ENCODE data around the gene ATAD3C.
"Not testable (repeated sequence)": the region's sequence is repeated elsewhere in the genome, so short reads cannot be mapped to it uniquely, and the experiment has no call there.

ATAD3C gene

DNA sequence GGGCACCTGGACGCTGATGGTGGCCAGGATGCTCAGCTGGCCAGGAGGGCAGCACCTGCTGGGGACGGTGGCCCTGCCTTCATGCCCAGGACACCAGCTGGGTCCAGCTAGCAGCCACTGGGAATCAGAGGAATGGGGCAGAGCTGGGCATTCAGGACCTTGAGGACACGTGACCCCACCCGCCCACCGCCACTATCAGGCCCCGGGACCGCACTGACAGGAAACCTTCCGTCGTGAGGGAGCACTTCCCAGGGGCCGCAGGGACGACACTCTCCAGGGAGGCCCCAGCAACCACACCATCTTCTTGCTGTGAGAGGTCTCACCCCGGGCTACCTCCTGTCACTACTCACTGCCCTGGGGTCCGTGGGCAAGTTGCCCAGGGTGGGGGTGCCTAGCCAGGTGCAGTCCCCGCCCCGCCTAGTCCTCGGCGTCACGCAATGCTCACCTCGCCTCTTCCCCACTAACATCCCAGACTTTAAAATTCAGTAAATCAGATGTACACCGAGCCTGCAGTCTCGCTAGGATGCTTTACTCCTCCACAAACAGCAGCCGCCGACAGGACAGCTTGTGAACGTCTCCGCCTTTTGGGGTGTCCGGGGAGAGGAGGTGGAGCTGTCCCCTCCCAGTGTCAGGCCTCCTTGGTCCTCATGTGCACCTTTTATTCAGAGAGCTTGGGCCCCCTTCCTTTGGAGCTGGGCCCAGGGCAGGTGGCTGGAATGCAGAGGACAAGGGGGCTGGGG is 9.1 kb upstream of the ATAD3C start:
- FAIRE-seq (no peak), DNase-seq (ENCODE audit: insufficient read length, low spot score) (no peak)

DNA sequence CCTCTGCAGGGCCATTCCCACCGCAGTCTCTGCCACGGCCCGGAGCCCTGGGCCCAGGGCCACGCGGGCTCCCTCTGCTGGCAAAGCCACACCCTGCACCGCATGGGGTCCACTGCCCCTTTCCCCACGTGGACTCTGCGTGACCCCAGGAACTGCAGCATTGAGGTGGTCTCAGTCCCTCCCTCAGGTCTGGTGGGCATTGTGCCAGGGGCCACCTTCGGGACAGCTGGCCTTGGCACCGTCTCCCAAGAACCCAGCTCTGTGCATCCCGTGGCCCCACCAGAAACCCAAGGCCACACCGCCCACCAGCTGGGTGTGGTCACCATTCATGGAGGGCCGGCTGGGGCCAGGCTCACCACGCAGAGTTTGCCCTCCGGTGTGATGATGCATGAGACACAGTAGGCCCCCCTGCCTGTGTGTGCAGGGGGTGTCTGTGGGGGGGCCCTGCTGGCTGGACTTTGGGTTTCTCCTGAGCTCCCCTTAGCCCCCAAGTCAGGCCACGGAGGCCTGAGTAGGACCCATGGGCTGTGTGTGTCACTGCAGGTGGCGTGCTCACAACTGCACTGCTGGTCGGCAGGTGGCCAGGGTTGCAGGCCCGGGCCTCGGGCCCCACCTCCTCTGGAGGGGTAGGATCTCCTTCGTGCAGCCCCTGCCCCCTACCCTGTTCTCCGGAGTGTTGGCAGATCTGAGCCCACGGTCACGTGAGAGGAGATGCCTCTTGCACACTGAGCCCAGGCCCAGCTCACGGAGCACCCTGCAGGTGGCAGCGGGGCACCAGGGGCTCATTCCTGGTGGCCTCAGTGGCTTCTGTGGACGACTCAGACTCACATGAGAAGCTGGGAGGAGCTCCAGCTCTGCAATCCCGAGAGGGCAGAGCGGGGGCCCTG is 8.2 kb upstream of the ATAD3C start:
- DNase-seq (ENCODE audit: insufficient read length, low spot score) (peak; percentile 67), FAIRE-seq (no peak)

DNA sequence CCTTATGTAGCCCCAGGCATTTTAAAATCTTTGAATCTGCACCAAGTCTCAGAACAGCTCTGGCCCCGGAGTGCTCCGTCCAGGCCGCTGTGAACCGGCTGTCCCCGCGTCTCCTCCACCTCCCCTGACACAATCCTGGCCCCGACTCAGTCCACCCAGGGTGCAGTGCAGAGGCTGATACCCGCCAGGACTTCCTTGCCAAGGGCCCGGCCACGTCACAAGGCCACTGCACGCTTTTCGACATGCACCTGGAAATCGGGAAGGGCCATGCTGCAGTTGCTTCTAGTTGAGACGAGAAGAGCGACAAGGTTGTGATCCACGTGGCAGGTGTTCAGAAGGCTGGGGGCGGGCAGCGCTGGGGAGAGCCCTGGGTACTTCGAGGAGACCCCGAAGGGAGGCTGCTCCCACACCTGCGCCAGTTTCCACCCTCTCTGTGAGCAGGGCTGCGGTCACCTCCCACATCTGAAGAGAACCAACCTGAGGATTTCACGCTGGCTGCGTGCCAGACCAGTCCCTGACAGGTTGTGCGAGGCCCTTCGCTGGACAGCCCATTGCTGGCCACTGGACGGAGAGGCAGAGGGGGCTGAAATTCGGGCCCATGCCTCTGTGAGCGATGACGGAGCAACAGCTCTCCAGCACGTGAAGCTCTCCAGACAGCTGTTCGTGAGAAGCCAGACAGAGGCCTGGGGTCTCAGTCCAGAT is 7.3 kb upstream of the ATAD3C start:
- no peak for FAIRE-seq
- DNase-seq (ENCODE audit: insufficient read length, low spot score) = no peak

DNA sequence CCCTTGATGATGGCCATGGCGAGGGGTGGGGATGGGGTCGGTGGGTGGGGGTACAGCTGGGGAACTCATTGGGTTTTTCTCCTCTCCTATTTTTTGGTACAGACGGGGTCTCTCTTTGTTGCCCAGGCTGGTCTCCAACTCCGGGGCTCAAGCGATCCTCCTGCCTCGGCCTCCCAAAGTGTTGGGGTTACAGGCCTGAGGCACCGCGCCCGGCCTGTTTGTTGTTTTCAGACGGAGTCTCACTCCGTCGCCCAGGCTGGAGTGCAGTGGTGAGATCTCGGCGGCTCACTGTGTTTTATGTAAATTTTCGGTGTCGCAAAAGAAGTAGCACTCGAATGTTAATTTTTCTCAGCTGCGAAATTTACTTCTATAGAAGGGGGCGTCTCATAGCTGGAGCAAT is 2.9 kb upstream of the ATAD3C start:
- DNase-seq (ENCODE audit: insufficient read length, low spot score); FAIRE-seq: not testable (repeated sequence)

DNA sequence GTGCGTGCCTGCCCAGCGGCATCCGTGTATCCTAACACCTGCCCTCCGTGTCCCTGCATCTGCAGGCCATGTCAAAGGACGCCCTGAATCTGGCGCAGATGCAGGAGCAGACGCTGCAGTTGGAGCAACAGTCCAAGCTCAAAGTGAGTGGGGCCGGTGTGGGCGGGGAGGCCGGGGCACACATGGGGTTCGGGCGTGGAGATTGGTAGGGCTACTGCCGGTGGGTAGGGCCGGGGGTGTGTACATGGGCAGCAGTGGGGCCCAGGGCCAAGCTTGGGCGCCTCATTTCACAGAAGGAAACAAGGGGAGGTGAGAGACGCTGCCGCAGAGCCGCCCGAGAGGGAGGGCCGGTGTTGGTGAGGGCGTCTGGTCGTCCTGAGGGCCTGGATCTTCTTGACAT is 1.1 kb downstream of the ATAD3C start:
- not testable (repeated sequence) for DNase-seq (ENCODE audit: insufficient read length, low spot score); FAIRE-seq

DNA sequence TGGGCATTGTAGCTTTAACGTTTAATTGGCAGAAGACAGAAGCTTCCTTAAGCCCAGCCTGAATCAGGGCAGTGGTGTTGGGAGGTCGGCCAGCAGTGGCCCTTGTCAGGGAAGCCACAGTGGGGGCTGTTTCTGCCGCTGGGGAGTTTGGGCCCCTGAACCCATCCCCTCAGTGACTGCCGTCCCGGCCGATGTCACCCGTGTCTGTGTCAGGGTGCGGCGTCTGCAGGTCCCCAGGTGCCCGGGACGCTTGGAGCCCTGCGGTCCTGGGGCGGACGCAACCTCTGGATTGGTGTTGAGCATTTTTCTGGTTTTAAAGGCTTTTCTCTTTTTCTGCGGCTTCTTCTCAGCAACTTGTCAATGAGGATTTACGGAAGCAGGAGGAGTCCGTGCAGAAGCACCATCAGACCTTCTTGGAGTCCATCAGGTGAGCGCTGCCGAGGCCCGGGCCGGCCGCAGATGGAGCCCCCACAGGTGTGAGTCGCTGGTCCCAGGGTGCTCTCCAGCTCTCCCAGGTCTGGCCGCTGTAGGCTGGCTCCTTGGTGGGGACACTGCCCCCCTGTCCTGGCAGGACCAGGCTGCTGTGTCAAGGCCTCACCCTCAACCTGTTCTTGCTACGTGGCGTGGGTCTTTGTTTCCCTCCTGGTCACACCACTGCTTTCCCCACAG is 2.3 kb downstream of the ATAD3C start:
- DNase-seq (ENCODE audit: insufficient read length, low spot score) (no peak), FAIRE-seq (no peak)

DNA sequence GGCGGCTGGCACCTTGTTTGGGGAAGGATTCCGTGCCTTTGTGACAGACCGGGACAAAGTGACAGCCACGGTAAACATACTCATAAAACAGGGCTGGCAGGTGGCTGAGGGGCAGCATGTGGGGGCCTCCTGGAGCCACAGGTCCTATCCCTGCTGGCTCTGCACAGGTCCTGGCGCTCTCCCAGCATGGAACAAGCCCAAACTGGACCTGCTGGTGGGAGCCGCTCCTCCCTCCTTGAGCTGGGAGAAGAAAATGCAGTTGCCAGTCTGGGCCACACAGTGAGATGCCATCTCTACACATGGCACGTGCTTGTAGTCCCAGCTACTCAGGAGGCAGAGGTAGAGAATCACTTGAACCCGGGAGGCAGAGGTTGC is 2.9 kb downstream of the ATAD3C start:
- not testable (repeated sequence) for FAIRE-seq; DNase-seq (ENCODE audit: insufficient read length, low spot score)

DNA sequence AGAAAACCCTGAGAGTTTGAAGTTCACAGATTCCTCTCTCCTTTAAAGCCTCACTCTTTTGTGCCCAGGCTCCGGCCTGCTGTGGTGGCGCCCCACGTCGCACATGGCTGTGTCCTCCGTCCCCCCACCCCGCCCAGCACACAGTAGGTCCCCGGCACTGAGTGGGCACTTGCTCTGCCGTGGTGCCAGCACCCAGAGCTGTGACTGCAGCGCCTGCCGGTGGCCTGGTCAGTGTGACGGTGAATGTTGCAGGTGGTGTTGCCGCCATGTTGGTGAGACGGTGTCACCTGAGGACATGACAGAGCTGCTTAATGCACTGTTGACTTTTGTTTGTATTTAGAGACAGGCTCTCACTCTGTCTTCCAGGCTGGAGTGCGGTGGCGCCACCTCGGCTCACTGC is 3.4 kb downstream of the ATAD3C start:
- FAIRE-seq (no peak), DNase-seq (ENCODE audit: insufficient read length, low spot score) (no peak)

DNA sequence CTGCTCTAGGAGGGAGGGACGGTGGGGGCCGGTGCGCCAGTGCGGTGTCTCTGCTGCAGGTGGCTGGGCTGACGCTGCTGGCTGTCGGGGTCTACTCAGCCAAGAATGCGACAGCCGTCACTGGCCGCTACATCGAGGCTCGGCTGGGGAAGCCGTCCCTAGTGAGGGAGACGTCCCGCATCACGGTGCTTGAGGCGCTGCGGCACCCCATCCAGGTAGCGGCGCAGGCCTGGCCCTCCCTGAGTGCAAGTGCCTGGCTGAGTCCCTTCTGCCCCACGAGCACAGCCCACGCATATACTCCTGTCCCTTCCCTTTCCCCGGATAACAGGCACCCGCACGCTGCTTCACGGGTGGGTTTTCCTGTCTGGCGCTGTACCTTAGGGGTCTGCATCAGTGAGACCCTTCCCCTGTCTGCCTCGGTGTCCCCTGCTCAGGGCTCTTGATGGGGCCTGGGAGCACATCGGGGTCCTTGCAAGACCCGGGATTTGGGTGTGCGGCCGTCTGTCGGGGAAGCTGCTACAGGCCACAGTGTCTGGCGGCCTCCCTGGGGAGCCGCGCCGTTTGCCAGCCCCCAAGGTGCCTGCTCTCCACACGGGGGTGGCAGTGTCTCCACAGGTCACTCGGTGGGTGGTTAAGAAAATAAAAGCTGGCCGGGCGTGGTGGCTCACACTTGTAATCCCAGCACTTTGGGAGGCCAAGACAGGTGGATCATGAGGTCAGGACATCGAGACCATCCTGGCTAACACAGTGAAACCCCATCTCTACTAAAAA is 5.0 kb downstream of the ATAD3C start:
- FAIRE-seq = not testable (repeated sequence)

DNA sequence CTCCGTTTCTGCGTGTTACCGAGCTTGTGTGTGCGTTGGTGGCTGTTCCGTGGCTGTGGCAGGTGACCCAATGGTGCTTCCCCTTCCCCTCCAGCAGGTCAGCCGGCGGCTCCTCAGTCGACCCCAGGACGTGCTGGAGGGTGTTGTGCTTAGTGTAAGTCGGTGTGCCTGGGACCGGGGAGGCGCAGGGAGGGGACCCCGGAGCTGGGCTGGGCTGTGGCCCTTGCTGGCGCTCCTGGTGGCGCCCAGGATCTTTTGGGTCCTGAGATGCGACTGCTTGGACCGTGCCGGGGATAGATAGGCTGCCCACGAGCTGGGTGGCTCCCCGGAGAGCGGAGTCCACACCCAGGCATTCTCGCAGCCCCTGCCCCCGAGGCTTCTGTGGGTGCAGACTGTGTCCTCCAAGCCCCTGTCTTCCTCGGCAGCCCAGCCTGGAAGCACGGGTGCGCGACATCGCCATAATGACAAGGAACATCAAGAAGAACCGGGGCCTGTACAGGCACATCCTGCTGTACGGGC is 5.9 kb downstream of the ATAD3C start:
- DNase-seq (ENCODE audit: insufficient read length, low spot score) = no peak
- peak; percentile 31 for FAIRE-seq

More for the DNA sequence above, 5.0 kb downstream of the ATAD3C start:
- DNase-seq (ENCODE audit: insufficient read length, low spot score) = not testable (repeated sequence)

DNA sequence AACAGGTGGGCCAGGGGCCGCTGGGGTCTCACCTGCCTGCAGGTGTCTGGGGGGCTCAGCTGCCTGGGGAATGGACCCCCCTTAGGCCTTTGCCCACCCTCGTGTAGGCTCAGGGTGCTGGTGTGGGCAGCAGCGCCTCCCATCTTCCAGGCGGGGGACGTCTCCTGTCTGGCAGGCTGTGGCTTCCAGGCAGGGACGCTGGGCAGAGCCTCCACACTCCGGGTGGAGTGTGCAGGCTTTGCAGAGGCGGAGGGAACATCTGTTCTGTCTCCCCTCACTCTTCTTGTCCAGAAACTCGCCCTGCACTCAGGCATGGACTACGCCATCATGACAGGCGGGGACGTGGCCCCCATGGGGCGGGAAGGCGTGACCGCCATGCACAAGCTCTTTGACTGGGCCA is 6.4 kb downstream of the ATAD3C start:
- not testable (repeated sequence) for FAIRE-seq; DNase-seq (ENCODE audit: insufficient read length, low spot score)

DNA sequence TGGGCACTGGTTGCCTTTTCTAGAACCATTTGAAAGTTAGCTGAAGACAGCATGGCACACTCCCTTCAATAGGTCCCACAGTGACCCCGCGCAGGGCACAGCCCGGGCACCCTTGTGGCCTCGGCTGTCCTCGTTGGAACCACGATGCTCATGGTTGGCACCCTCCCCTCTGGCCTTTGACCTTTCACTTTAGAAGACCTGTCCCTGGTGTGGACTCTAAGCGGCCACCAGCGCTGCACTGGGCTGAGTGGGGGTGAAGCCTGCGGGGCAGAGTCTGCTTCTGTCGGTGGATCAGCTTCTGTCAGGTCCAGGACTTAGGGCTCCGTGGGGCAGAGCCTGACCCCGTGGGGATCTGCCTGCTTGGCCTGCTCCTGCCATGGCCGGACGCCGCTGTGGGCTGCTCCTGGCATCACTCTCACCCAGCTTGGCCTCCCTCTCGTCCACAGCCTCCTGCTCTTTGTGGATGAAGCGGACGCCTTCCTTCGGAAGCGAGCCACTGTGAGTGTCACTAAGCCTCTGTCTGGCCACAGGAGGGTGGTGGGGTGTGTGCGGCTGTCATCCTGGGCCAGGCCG is 7.3 kb downstream of the ATAD3C start:
- not testable (repeated sequence) for DNase-seq (ENCODE audit: insufficient read length, low spot score); FAIRE-seq

DNA sequence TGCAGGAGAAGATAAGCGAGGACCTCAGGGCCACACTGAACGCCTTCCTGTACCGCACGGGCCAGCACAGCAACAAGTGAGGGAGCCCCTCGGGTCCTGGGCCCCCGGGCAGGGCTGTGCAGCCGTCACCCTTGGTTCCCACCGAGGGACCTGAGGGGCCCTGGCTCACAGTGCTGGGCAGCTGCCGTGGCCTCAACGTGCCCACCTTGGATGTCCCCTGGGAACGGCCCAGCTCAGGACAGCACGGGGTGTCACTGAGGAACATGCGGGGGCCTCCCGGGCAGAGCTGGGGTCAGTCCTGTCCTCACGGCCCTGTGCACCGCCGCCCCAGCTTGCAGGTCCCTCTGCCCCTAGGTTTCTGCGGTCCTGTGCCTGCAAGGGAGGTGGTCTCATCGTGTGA is 9.7 kb downstream of the ATAD3C start:
- FAIRE-seq; DNase-seq (ENCODE audit: insufficient read length, low spot score): not testable (repeated sequence)

DNA sequence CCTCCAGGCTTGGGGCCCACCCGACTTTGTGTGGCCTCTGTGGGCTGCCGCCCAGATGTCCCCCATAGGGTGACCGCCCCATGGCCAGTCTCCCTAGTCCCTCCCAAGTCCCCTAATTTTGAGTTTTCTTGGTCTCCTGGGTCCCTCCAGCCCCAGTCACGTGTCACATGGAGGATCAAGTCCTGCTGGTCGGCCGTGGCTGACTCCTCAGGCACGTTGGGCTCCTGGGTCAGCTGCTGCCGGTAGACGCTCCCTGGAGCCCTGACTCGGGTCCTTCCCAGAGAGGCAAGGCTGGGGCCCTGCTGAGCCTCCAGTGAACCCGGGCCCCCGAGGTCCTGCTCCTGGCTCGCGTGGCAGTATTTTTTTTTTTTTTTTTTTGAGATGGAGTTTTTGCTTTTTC is 10.2 kb downstream of the ATAD3C start:
- not testable (repeated sequence) for FAIRE-seq; DNase-seq (ENCODE audit: insufficient read length, low spot score)

DNA sequence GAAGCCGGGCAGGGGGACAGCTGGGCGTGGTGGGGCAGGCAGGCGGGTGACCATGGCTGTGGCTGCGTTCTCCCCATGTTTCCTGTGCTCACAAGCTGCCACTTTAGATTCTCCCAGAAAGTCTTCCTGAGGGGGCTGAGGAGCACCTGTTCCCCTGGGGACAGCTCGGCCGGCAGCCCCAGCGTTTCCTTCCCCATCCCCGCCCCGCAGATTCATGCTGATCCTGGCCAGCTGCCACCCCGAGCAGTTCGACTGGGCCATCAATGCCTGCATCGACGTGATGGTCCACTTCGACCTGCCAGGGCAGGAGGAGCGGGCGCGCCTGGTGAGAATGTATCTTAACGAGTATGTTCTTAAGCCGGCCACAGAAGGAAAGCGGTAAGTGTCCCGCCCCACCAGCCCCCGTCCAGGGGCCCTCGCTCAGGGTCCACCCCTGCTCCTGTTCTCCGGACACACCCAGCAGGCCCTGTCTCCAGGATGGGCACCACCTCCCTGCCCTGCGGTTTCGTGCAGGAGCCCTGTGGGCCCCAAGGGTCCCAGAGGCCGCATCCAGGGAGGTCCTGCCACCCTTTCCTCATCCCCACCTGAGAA is 11.1 kb downstream of the ATAD3C start:
- no peak for DNase-seq (ENCODE audit: insufficient read length, low spot score)
- FAIRE-seq = no peak

DNA sequence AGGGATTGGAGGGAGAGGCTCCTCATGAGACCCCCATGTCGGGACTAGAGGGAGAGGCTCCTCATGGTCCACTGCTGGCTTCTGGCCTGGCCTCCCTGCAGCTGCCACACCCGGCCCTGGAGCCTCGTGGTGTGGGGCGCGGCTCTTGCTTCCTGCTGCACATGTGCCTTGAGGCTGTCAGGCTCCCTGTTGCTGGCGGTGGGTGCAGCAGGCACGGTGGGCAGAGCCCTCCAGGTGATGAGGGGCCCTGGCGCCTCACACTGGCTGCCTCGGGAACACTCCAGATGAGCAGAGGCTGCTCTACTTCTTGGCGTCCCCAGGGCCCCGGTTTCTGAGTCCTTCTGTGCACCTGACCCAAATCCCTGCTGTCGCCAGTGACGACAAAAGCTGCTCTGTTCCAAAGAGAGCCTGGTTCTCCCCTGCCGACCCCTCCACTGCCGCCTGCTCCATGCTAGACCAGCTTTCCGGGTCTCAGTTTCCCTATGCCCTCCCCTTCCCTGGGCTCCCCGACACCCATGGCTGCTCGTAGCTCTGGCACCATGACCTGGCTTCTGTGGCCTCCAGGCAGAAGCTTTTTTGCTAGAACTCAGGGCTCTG is 12.3 kb downstream of the ATAD3C start:
- no peak for FAIRE-seq
- DNase-seq (ENCODE audit: insufficient read length, low spot score) = no peak

DNA sequence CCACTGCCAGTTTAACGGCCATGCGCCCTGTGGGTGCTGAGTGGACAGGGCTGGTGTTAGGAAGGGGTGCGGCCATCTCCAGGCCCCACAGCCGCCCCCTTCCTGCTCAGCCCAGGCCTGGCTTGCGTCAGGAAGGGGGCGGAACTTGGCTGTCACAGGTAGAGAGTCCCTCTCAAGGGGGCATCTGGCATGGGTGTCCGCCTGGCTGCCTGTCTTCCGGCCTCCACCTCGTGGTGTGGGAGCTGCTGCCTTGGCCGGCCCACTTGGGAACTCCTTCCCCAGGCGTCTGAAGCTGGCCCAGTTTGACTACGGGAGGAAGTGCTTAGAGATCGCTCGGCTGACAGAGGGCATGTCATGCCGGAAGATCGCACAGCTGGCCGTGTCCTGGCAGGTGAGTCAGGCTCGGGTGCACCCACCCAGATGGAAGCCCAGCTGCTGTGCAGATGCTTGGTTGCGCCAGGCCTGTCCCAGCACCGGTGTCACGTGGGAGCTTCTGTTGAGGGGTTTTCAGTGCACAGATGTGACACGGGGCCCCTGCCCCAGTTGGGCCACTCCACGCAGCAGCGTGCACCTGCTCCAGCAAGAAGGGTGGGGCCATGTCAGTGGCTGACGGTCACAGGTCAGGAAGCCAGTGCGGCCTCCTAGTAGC is 13.0 kb downstream of the ATAD3C start:
- FAIRE-seq = no peak
- no peak for DNase-seq (ENCODE audit: insufficient read length, low spot score)

DNA sequence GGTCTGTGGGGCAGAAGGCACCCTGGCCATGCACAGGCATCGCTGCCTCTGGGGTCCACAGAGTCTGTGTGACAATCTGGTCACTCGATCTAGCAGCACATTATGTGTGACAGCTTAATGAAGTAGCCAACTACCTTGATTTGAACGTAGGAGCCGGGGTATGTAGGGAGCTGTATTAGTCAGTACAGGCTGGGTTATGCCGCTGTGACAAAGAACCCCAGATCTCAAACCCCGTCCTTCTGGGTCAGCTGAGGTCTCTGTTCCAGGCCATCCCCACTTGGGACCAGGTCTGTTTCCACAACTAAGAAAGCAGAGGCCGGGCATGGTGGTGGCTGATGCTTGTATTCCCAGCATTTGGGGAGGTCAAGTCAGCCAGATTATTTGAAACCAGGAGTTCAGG is 13.8 kb downstream of the ATAD3C start:
- FAIRE-seq (no peak), DNase-seq (ENCODE audit: insufficient read length, low spot score) (no peak)
